HG03521 (cell line): Measurements from ENCODE around the gene PPP5C.
"Not testable (repeated sequence)": the region's sequence is repeated elsewhere in the genome, so short reads cannot be mapped to it uniquely, and the experiment has no call there.

Source experiments
- ATAC-seq: cut with Tn5 transposase; IDR thresholded peaks from one replicate; pipeline ENCODE4 v1.9.1; 2021; ENCODE audit warnings: mild to moderate bottlenecking, moderate library complexity; ENCODE audit not compliant: unreplicated experiment

PPP5C gene

DNA sequence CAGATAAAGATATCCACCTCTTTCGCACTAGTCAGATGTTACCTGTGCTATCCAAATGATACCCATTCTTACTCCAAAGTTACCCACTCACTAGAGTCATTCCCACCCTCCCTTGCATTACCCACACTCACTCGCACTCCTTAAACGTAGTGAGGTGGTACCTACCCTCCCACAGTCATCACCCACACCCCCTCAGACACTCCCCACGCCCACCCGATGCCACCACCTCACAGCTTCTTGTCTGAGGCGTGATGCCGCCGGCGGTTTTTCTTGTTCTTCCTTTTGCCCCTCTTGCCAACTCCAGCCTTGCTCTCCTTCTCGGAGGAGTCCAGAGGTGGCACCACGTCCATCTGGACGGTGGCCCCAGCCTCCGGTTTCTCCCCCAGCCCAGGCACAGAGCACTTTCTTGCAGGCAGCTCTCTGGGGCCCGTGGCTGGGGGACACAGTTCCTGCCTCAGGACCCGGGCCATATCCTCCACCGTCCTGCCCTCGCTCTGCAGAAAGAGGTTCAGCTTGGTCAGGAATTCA, 80.7 kb downstream of the PPP5C start:
- no peak for ATAC-seq

DNA sequence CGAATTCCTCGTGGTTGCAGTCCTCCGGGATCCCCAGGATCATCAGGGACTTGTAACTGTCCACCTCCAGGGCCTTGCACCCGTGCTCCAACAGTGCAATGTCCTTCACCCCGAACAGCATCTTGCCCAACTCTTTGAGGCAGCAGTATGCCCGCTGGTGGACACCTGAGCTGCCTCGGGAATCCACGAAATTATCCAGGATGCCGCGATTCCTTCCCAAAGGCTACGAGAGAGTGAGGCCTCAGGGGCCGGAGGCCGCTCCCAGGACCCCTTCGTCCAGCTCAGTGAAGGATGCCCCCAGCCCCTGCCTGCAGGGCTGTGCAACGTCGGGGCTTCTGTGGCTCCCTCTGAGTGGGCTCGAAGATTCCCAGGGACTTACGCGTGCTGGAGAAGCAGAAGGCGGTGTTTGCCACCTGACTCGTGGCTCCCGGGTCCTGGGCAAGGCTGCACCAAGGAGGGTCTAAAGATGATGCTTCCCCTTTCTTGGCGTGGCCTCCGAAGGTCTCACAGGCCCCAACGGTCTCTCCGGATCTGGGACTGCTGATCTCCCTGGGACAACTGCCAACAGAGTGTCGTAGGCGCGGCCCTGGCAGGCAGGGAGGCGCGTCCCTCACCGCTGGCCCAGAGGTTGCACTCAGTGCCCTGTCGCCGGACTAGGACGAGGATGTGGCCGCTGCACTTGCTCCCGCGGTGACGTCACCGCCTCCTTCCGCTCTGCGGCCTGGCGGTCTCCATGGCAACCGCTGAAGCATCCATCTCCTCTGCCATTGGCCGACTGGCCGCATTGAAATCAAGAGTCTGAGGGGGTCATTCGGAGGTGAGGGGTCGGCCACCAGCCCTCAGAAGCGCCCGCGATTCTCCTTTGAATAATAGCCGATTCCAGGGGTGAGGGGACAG, 81.6 kb downstream of the PPP5C start, which contains the start of gene PNMA8C:
Gene PNMA8C, minus strand, starts transcription at position 698 of the 897 bp plus-strand sequence. Its CDS starts 577 bp downstream, at position 121.
- ATAC-seq: no peak

DNA sequence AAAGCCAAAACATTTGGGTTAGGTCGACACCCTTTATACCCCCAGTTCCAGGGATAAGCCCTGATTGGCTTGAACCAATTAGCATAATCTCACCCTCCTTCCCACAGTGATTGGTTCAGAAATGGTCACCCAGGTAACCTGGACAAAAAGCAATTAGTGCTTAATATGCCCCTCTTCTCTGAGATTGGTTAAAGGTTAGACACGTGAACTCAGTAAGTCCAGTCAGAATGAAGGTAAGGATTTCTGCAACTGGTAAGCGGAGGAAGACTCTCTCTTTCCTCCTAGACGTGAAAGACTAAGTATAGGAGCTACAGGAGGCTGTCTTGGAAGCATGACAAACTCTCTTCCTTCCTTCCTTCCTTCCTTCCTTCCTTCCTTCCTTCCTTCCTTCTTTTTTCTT, 83.1 kb downstream of the PPP5C start:
- ATAC-seq: no peak

DNA sequence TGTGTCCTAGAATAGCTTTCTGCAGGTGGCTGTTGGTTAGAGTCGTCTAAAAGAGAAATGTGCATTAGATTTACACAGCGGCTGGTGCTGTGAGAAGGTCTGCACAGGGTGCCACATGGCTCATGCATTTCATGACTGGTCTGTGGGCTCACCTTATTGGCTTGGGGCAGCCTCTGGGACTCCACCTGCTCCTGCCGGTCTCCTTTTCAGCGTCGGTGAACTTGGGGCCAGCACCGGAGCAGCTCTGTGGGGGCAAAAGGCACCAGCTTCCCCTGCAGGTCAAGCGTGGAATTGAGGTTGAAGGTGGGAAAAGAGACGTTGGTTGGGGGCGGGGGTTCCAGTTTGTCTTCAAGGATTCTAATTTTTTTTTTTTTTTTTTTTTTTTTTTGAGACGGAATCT, 84.9 kb downstream of the PPP5C start:
- no peak for ATAC-seq

DNA sequence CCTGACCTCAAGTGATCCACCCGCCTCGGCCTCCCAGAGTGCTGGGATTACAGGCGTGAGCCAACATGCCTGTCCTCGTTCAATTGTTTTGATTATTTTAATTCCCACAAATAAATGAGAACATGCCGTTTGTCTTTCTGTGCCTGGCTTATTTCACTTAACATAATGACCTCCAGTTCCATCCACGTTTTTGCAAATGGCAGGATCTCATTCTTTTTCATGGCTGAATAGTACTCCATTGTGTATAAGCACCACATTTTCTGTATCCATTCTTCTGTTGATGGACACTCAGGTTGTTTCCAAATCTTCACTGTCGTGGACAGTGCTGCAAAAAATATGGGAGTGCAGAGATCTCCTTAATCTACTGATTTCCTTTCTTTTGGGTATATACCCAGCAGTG, 86.6 kb downstream of the PPP5C start:
- not testable (repeated sequence) for ATAC-seq

DNA sequence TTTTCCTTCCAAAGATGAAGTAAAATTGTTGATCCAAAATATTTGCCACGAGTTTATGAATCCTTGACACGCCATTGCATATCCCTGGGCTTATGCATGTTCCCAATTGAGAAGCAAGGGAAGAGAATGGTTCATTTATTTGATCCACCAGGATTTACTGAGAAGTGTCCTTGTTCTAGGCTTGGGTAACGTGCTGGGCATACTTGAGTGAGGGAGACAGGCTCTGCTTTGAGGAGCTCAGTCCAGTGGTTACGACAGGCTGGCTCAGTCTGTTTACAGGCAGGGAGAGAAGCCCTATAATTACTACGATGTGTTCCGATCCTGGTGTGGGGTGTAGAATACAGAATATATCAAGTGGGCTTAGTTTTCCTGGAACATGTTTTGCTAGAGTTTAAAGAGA, 88.1 kb downstream of the PPP5C start:
- ATAC-seq: no peak

DNA sequence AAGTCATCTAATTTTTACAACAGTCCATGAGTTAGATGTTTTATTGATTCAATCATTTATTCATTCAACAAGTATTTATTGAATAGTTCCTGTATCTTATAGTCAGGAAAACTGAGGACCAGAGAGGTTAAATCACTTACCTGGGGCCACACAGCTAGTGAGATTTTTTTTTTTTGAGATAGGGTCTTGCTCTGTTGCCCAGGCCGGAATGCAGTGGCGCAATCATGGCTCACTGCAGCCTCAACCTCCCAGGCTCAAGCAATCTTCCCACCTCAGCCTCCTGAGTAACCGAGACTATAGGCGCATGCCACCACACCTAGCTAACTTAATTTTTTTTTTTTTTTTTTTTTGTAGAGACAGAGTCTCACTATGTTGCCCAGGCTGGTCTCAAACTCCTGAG, 88.8 kb downstream of the PPP5C start:
- ATAC-seq: not testable (repeated sequence)
